ENCODE data around the gene ABCG1. TPM values are rescaled to one million over a fixed set of nuclear protein-coding genes. Genes with fewer than 3 reads are reported as not detected.
A peak's percentile ranks its signal among the peaks of the same experiment; 100 is the strongest.

The ABCG1 gene
- total RNA-seq, 4 donors from 2014 or later: 2.6 to 10.9 (median 3.7) TPM

DNA sequence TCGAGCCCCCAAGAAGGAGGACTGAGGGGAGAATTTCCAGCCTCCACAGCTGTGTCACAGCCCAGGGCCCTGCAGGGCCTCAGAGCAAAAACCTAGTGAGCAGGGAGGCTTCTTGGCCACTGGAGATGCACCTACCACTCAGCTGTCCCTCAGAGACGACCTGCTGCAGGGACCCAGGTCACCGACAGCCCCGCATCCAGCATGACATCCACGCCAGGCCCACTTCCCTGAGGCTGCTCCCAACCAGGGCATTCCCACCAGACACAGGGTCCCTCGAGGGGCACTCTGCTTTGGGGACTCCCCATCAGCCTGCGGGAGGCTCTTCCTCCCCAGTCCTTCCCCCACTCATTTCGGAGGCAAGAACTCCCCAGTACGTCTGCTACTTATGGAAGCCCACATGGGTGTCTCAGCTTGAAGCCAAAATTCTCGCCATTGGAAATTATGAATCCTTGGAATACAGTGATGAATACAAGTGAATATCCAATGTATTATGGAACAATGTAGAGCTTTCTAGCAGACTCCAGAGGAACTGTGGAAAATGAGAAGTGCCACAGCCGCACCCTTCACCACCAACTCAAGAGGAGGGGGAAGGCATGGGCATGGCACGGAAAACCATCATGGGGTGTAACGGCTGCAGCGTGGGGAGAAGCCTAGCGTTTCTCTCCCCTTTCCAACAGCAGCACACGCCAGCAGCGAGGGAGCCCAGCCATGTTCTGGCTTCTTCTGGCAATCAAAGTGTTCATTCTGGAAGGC, 89.4 kb downstream of the ABCG1 start:
- Histone ChIP-seq H3K4me3 (no peak overlapping the region), H3K27me3 (peaks cover 0 to 76% (median 0%) of the 10 kb centered on the region in 4 donors), H3K4me1 (peaks cover 6 to 11% (median 7%) of the 10 kb centered on the region in 3 donors), H3K9me3 (no peaks in the 10 kb centered on the region), H3K27ac (no peak overlapping the region), H3K36me3 (no peaks in the 10 kb centered on the region)
- 68 to 84% methylated on average over 9 to 12 of the region's 17 CpGs for WGBS, 2 donors
- TF ChIP-seq POLR2A (IDR thresholded peaks at IDR 0.05): no peak
- TF ChIP-seq, protein P1, sequence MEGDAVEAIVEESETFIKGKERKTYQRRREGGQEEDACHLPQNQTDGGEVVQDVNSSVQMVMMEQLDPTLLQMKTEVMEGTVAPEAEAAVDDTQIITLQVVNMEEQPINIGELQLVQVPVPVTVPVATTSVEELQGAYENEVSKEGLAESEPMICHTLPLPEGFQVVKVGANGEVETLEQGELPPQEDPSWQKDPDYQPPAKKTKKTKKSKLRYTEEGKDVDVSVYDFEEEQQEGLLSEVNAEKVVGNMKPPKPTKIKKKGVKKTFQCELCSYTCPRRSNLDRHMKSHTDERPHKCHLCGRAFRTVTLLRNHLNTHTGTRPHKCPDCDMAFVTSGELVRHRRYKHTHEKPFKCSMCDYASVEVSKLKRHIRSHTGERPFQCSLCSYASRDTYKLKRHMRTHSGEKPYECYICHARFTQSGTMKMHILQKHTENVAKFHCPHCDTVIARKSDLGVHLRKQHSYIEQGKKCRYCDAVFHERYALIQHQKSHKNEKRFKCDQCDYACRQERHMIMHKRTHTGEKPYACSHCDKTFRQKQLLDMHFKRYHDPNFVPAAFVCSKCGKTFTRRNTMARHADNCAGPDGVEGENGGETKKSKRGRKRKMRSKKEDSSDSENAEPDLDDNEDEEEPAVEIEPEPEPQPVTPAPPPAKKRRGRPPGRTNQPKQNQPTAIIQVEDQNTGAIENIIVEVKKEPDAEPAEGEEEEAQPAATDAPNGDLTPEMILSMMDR (IDR thresholded peaks at IDR 0.05): no peak
- intact Hi-C loops (cut with DNase I): no loop called here
- no peak for DNase-seq

GRCh38 chr21:42308914-42309752, 90.2 kb downstream of the ABCG1 start:
- Histone ChIP-seq H3K4me1 (peaks cover 6 to 11% (median 7%) of the 10 kb centered on the region in 3 donors), H3K36me3 (no peaks in the 10 kb centered on the region), H3K27ac (no peak overlapping the region), H3K27me3 (peaks cover 0 to 76% (median 0%) of the 10 kb centered on the region in 4 donors), H3K4me3 (no peak overlapping the region), H3K9me3 (no peaks in the 10 kb centered on the region)
- no peak for DNase-seq
- TF ChIP-seq POLR2A (IDR thresholded peaks at IDR 0.05): no peak
- TF ChIP-seq, protein P1 (IDR thresholded peaks at IDR 0.05): no peak
- 55 to 58% methylated on average over 15 of the region's 23 CpGs for WGBS, 2 donors
- intact Hi-C loops (cut with DNase I): no loop called here

GRCh38 chr21:42309753-42310213, 90.8 kb downstream of the ABCG1 start:
- DNase-seq: no peak
- 4 to 10% methylated on average over 4 to 7 of the region's 22 CpGs for WGBS, 2 donors
- H3K27ac ChIP-seq: no peak overlapping the region

GRCh38 chr21:42310411-42311001, 91.6 kb downstream of the ABCG1 start:
- no peaks in the 10 kb centered on the region for H3K9me3 ChIP-seq
- TF ChIP-seq, protein P1 (IDR thresholded peaks at IDR 0.05): no peak
- no peak for TF ChIP-seq POLR2A (IDR thresholded peaks at IDR 0.05)
- intact Hi-C loops (cut with DNase I): no loop called here
- no peak for DNase-seq
- H3K4me1 ChIP-seq: peaks cover 6 to 18% (median 7%) of the 10 kb centered on the region in 3 donors
- no peaks in the 10 kb centered on the region for H3K36me3 ChIP-seq
- 52 to 55% methylated on average over 6 to 8 of the region's 12 CpGs for WGBS, 2 donors
- H3K27me3 ChIP-seq: peaks cover 0 to 63% (median 0%) of the 10 kb centered on the region in 4 donors
- no peak overlapping the region for H3K4me3 ChIP-seq
- no peak overlapping the region for H3K27ac ChIP-seq

More at GRCh38 chr21:42309753-42310213, 90.8 kb downstream of the ABCG1 start:
- H3K9me3 ChIP-seq: no peaks in the 10 kb centered on the region
- peaks cover 0 to 70% (median 0%) of the 10 kb centered on the region in 4 donors for H3K27me3 ChIP-seq
- intact Hi-C loops (cut with DNase I): no loop called here
- no peak overlapping the region for H3K4me3 ChIP-seq
- TF ChIP-seq, protein P1 (IDR thresholded peaks at IDR 0.05): peak; percentile 48 to 75 (median 63)
- TF ChIP-seq POLR2A (IDR thresholded peaks at IDR 0.05): no peak
- no peaks in the 10 kb centered on the region for H3K36me3 ChIP-seq
- peaks cover 6 to 11% (median 7%) of the 10 kb centered on the region in 3 donors for H3K4me1 ChIP-seq
